Lower leg skin (tissue), 4 donors: ENCODE measurements around the gene PKM. TPM values are rescaled to one million over a fixed set of nuclear protein-coding genes. Genes with fewer than 3 reads are reported as not detected.

Source experiments
- DNase-seq, 2 donors: peaks; one replicate each; pipeline ENCODE4 v3.0.0-alpha.2; 2019; ENCODE audit warnings: low spot score in 2 of 2
- H3K4me3 ChIP-seq: fragments of 200-600 bp; sonication (generic); 2 replicates; pipeline ENCODE4 v1.5.1; 2017; ENCODE audit warnings: mild to moderate bottlenecking, low read depth; ENCODE audit not compliant: poor library complexity, severe bottlenecking
- POLR2A ChIP-seq, 2 donors: fragments of 450-650 bp; IDR thresholded peaks; one replicate each; pipeline ENCODE4 v1.6.1; 2016 to 2017; ENCODE audit warnings: antibody characterized with exemption in 2 of 2, mild to moderate bottlenecking in 1 of 2, moderate library complexity in 1 of 2
- WGBS, 2 donors: methylation state at CpG; one replicate each; pipeline ENCODE4 v1.1.5; 2018; 5-methylcytosine and 5-hydroxymethylcytosine counted together
- intact Hi-C: fragments of 100-400 bp; cut with DNase I; formaldehyde crosslinking; loops from one replicate; pipeline ENCODE4 v1.15.0; 2023; ENCODE audit warnings: low total_unique reads
- total RNA-seq, 4 donors: library from RNA; depleted of rRNA; stranded (reverse); fragments of >200 nt; gene quantifications; one replicate each; pipeline ENCODE4 v1.1.0, GENCODE V29; 2016
- TF ChIP-seq, protein P1 (sequence below), 3 donors: fragments of 450-650 bp; IDR thresholded peaks; one replicate each; pipeline ENCODE4 v1.5.1; 2016; ENCODE audit warnings: antibody characterized with exemption in 3 of 3, mild to moderate bottlenecking in 3 of 3, moderate library complexity in 2 of 3

PKM gene
- total RNA-seq, 4 donors from 2014 or later = 266 to 433 (median 367) TPM

DNA sequence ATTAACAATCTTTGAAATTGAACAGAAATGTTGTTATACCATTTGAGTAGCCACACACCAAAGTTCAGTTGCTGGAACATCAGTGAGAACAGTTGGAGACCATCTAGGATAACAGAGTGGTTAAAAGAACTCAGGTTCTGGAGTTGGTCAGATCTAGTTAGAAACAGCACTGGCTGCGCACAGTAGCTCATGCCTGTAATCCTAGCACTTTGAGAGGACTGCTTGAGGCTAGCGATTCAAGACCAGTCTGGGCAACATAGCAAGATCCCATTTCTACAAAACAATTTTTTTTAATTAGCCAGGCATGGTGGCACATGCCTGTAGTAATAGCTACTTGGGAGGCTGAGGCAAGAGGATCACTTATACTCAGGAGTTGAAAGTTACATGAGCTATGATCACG is 7.6 kb upstream of the PKM start:
- DNase-seq = peak in 1 of 2 donors; percentile 50
- intact Hi-C loops = no loop called here
- 94% methylated on average over 3 of the region's 3 CpGs for WGBS, 2 donors
- TF ChIP-seq, protein P1, sequence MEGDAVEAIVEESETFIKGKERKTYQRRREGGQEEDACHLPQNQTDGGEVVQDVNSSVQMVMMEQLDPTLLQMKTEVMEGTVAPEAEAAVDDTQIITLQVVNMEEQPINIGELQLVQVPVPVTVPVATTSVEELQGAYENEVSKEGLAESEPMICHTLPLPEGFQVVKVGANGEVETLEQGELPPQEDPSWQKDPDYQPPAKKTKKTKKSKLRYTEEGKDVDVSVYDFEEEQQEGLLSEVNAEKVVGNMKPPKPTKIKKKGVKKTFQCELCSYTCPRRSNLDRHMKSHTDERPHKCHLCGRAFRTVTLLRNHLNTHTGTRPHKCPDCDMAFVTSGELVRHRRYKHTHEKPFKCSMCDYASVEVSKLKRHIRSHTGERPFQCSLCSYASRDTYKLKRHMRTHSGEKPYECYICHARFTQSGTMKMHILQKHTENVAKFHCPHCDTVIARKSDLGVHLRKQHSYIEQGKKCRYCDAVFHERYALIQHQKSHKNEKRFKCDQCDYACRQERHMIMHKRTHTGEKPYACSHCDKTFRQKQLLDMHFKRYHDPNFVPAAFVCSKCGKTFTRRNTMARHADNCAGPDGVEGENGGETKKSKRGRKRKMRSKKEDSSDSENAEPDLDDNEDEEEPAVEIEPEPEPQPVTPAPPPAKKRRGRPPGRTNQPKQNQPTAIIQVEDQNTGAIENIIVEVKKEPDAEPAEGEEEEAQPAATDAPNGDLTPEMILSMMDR (IDR thresholded peaks at IDR 0.05) = no peak
- no peak for TF ChIP-seq POLR2A (IDR thresholded peaks at IDR 0.05)
- H3K4me3 ChIP-seq = no peak overlapping the region

DNA sequence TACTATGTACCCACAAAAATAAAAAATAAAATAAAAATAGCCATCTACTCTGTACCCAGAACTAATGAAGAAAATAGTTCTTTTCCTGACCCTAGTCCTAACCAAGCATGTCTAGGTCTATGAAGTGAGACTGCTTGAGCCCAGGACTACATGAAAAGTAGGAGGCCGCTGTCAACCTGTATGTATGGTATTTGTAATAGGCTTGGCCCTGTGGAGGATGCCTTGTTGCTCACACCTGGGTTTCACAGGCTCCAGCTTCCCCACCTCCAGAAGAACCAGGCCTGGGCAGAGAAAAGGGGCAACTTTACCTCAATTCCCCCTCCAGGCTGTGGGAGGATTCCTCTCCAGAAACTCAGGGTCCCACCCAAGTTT is 6.8 kb upstream of the PKM start:
- no peak for TF ChIP-seq POLR2A (IDR thresholded peaks at IDR 0.05)
- TF ChIP-seq, protein P1 (IDR thresholded peaks at IDR 0.05) = no peak
- intact Hi-C loops = no loop called here
- 80 to 85% methylated on average over 1 of the region's 1 CpG for WGBS, 2 donors
- DNase-seq = peak in 1 of 2 donors; percentile 43
- no peak overlapping the region for H3K4me3 ChIP-seq

DNA sequence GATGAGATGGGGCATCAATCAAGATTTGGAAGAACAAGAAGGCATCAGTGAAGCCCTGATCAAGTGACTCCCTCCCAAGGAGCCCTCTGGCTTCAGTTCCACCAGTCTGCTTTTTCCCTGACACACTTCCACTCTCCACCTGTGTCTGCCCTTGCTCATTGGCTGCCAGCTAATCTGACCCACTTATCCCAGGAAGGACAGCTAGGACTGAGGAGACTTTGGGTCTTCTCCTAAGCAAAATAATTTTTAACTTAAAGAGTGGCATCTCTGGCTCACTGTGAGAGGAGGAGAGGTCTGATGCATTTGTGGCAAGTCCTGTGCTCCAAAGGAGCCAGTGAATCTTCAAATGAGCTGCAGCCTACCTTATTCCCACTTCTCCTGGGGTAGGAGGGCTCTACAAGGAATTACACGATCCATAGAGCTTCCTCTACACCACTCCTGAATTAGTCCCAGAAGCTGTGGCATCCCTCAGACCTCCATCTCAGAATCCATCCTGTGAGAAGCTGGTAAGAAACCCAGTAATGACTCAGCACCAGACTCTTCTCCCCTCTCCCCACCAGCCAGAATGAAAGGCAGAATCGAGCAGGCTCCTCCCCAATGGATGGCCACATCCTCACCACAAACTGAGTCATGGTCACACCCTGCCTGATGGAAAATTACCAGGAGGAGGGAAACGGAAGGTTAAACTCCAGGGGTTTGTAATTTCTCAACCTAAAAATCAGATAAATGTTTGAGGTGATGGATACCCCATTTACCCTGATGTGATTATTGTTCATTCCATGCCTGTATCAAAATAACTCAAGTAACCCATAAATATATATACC is 6.3 kb upstream of the PKM start:
- intact Hi-C loops = no loop called here
- WGBS, 2 donors = 3 to 8% methylated on average over 3 of the region's 3 CpGs
- H3K4me3 ChIP-seq = no peak overlapping the region
- TF ChIP-seq POLR2A (IDR thresholded peaks at IDR 0.05) = no peak
- TF ChIP-seq, protein P1 (IDR thresholded peaks at IDR 0.05) = no peak
- peak; percentile 88 to 94 for DNase-seq

DNA sequence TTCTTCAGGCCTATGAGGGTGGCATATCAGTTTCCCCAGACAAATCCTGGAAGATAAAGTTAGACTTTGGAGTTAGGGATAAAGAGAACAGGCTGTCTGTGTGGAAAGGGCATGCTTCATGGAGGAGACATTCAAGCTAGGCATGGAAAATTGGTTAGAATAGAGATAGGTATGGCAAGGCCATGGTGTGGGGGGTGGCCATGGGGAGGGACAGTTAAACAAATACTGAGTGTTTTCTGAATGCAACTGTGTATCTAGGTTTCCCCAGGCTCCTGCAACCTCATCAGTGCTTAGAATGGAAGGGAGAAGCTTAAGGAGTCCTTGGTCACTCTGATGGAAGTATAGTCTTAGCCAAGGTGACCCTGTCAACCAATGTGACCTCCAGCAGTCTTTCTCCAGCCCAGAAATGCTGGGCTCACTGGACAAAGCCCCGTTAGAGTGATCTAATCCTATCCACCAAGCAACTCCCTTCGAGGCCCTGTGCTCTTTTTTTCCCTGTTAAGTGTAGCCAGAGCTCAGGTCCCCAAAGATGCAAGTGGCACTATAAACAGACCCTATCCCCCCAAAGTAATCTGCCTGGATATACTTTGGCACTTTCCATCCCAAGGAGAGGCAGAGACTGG is 5.5 kb upstream of the PKM start:
- TF ChIP-seq POLR2A (IDR thresholded peaks at IDR 0.05) = no peak
- TF ChIP-seq, protein P1 (IDR thresholded peaks at IDR 0.05) = no peak
- DNase-seq = peak in 1 of 2 donors; percentile 53
- no peak overlapping the region for H3K4me3 ChIP-seq
- intact Hi-C loops = no loop called here
- 88 to 89% methylated on average over 2 of the region's 2 CpGs for WGBS, 2 donors

DNA sequence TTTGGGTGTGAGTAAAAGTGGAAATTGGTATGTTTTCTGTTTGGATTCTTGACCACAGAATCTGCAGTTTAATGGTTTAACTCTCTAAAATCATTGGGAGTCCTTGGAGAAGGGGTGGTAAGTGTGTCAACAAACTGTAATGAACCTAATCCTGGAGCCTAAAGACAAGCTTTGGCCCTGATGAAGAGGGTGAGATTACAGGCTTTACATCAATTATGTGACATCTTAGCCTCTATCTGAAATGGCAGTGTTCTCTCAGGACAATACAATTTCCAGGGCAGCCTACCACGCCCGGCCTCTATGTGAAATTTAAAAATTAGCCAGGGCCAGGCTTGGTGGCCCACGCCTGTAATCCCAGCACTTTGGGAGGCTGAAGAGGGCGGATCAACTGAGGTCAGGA is 4.3 kb upstream of the PKM start:
- DNase-seq = no peak
- TF ChIP-seq, protein P1 (IDR thresholded peaks at IDR 0.05) = no peak
- TF ChIP-seq POLR2A (IDR thresholded peaks at IDR 0.05) = no peak
- H3K4me3 ChIP-seq = no peak overlapping the region
- 87 to 97% methylated on average over 4 of the region's 4 CpGs for WGBS, 2 donors
- intact Hi-C loops = no loop called here
